Endothelial cell of umbilical vein (primary cell): Measurements from ENCODE around the gene SRGAP1.

ENCODE experiments used
- EZH2 ChIP-seq: IDR thresholded peaks from 2 replicates; pipeline ENCODE4 v1.6.1; 2012; ENCODE audit warnings: borderline replicate concordance, low read depth, mild to moderate bottlenecking, moderate library complexity, low read length, inconsistent platforms; ENCODE audit not compliant: severe bottlenecking
- POLR2A ChIP-seq: IDR thresholded peaks from 2 replicates; pipeline ENCODE4 v1.6.1; 2012; ENCODE audit warnings: low read depth, mild to moderate bottlenecking, control low read depth, low read length
- POLR2AphosphoS5 ChIP-seq: IDR thresholded peaks from 2 replicates; pipeline ENCODE4 v1.6.1; 2012; ENCODE audit warnings: low read depth, mild to moderate bottlenecking, control low read depth, low read length, moderate library complexity; ENCODE audit not compliant: insufficient read depth
- TF ChIP-seq, protein P1 (sequence below), 2 donors: IDR thresholded peaks; 1 replicate in 1 of 2; 2 replicates in 1 of 2; pipeline ENCODE4 v1.5.1; 2011; ENCODE audit warnings: low read length in 2 of 2, mild to moderate bottlenecking in 2 of 2, moderate library complexity in 2 of 2, control low read depth in 1 of 2, inconsistent platforms in 1 of 2, low read depth in 1 of 2; ENCODE audit not compliant: insufficient read depth in 1 of 2; ENCODE audit errors: extremely low read depth in 1 of 2

DNA sequence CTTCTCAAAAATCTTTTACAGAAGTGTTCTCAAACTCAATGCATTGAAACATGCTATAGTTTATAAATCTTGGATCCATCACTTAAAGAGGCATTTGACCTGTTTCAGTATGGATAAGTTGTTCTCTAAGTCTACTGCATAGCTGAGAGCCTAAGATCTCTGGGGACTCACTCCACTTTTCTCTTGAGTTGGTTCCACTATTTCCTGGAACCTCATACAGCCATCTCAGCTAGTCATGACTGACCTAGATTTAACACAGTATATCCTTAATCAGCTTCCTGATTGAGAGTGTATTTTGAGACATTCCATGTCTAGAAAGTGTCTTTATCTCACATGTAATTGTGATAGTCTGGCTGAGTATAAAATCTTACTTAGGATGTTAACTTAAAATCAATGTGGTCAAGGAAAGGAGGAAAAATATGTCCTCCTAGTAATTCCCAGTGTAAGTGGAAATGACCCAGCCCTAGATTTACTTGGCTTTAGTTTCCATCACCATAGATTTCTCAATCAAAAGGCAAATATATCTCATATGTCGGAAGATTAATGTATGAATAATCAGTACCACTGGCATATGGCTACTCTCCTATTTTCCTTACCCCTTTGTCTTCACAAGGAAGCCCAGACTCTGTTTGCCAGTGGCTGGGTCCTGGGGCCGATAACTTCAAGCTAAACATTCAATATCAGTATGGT is 315.7 kb downstream of the SRGAP1 start:
- TF ChIP-seq, protein P1, sequence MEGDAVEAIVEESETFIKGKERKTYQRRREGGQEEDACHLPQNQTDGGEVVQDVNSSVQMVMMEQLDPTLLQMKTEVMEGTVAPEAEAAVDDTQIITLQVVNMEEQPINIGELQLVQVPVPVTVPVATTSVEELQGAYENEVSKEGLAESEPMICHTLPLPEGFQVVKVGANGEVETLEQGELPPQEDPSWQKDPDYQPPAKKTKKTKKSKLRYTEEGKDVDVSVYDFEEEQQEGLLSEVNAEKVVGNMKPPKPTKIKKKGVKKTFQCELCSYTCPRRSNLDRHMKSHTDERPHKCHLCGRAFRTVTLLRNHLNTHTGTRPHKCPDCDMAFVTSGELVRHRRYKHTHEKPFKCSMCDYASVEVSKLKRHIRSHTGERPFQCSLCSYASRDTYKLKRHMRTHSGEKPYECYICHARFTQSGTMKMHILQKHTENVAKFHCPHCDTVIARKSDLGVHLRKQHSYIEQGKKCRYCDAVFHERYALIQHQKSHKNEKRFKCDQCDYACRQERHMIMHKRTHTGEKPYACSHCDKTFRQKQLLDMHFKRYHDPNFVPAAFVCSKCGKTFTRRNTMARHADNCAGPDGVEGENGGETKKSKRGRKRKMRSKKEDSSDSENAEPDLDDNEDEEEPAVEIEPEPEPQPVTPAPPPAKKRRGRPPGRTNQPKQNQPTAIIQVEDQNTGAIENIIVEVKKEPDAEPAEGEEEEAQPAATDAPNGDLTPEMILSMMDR (IDR thresholded peaks at IDR 0.05; ENCODE audit: extremely low read depth in 1 of 2, insufficient read depth in 1 of 2, low read depth in 1 of 2, low read length in 2 of 2) = no peak
- no peak for TF ChIP-seq POLR2A
- TF ChIP-seq POLR2AphosphoS5 = no peak
- TF ChIP-seq EZH2 = no peak
